Measurements from ENCODE around the gene TSG101.

TSG101 gene

DNA sequence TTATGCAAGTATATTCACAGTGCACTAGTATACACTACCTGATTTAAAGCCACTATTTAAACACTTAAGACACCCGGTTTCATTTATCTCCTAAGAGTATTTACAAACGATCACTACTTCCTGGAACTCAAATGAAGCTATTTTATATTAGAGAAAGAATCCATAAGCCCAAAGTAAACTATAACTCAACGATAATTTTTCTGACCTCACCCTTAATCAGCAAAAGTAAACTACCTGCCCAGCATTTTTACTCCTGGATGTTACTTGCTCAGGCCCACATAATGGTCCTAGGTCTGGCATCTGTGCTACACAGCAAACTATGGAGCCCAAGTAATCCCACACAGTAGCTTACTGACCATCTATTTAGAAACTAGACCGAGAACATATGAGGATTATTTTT is 33.4 kb downstream of the TSG101 start:
- DNase-seq, result no peak
- Histone ChIP-seq H3K4me3 (ENCODE audit: low read depth, low read length) (no peak overlapping the region), H3K27me3 (replicated peaks) (no peaks in the 10 kb centered on the region), H3K36me3 (replicated peaks) (peaks cover 7% of the 10 kb centered on the region), H3K27ac (no peak overlapping the region)
- TF ChIP-seq CTCF (IDR thresholded peaks at IDR 0.05; ENCODE audit: low read depth, low read length, missing control alignments), result no peak
- in situ Hi-C loops (cut with HindIII; ENCODE audit: low pct_ligation_motif_present, low sequenced_read_pairs), result no loop called here

DNA sequence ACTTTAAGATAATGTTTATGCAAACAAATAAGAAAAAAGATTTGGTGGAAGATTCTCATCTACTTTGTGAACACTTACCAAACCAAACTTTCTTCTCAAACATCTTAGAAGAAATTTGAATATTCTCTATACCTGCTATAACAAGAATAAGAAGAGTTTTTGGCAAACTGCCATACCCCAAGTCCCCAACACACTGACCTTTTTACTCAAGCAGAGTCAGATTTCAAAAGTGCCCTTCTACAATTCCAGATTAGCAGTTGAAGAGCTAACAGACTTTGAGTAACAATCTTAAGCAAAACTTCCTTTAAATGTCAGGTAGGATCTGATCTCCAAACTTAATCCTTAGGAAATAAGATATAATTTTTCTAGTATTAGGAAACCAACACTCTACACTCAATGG is 33.9 kb downstream of the TSG101 start:
- Histone ChIP-seq H3K27ac (no peak overlapping the region), H3K4me3 (ENCODE audit: low read depth, low read length) (no peak overlapping the region), H3K27me3 (replicated peaks) (no peaks in the 10 kb centered on the region), H3K36me3 (replicated peaks) (peaks cover 6% of the 10 kb centered on the region)
- in situ Hi-C loops (cut with HindIII; ENCODE audit: low pct_ligation_motif_present, low sequenced_read_pairs), result no loop called here
- no peak for DNase-seq
- no peak for TF ChIP-seq CTCF (IDR thresholded peaks at IDR 0.05; ENCODE audit: low read depth, low read length, missing control alignments)

DNA sequence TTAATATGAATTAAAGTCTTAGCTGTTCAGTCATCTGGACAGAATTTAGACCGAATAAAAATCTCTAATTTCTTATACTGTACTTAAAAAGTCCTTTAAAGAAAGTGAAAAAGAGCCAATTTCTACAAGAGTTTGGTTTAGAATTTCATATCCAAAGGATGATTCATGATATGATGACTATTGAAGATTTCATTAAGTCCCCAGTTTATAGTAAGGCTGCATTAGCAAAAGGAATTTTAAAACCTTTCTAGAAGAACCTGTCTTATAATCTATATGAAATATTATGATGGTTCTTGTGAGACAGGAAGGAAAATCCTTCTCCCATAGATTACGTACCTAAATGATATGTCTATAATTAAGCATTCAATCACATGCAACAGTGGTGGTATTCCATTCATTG is 34.8 kb downstream of the TSG101 start:
- in situ Hi-C loops (cut with HindIII; ENCODE audit: low pct_ligation_motif_present, low sequenced_read_pairs), result no loop called here

GRCh38 chr11:18490736-18491485 is 35.8 kb downstream of the TSG101 start:
- Histone ChIP-seq H3K27me3 (replicated peaks) (no peaks in the 10 kb centered on the region), H3K36me3 (replicated peaks) (peaks cover 4% of the 10 kb centered on the region), H3K27ac (no peak overlapping the region), H3K4me3 (ENCODE audit: low read depth, low read length) (no peak overlapping the region)
- in situ Hi-C loops (cut with HindIII; ENCODE audit: low pct_ligation_motif_present, low sequenced_read_pairs), result no loop called here
- no peak for TF ChIP-seq CTCF (IDR thresholded peaks at IDR 0.05; ENCODE audit: low read depth, low read length, missing control alignments)
- DNase-seq, result no peak

More for the DNA sequence above, 34.8 kb downstream of the TSG101 start:
- Histone ChIP-seq H3K4me3 (ENCODE audit: low read depth, low read length) (no peak overlapping the region), H3K27me3 (replicated peaks) (no peaks in the 10 kb centered on the region), H3K36me3 (replicated peaks) (peaks cover 6% of the 10 kb centered on the region), H3K27ac (no peak overlapping the region)
- no peak for DNase-seq
- no peak for TF ChIP-seq CTCF (IDR thresholded peaks at IDR 0.05; ENCODE audit: low read depth, low read length, missing control alignments)

GRCh38 chr11:18490319-18490718 is 36.4 kb downstream of the TSG101 start:
- H3K27me3 ChIP-seq (replicated peaks), result no peaks in the 10 kb centered on the region
- H3K4me3 ChIP-seq (ENCODE audit: low read depth, low read length), result no peak overlapping the region
- peaks cover 4% of the 10 kb centered on the region for H3K36me3 ChIP-seq (replicated peaks)
- TF ChIP-seq CTCF (IDR thresholded peaks at IDR 0.05; ENCODE audit: low read depth, low read length, missing control alignments), result no peak
- DNase-seq, result no peak
- in situ Hi-C loops (cut with HindIII; ENCODE audit: low pct_ligation_motif_present, low sequenced_read_pairs), result no loop called here
- no peak overlapping the region for H3K27ac ChIP-seq
